A549 (cell line): ENCODE measurements around the gene C3orf18. TPM values are rescaled to one million over a fixed set of nuclear protein-coding genes. Genes with fewer than 3 reads are reported as not detected.

ENCODE experiments used
- ATAC-seq, 2 experiments: fragments of 200-7000 bp in 1 of 2; fragments of >200 bp in 1 of 2; cut with Nextera tagmentation in 1 of 2; cut with Tn5 transposase in 1 of 2; 3 replicates each; pipeline versions ENCODE4 v1.8.0 to v1.9.1; 2018 to 2020; ENCODE audit warnings: mild to moderate bottlenecking in 1 of 2, moderate library complexity in 1 of 2
- CTCF ChIA-PET: fragments of 300-600 bp; sonication (Branson Sonifier 250); formaldehyde crosslinking; extraction: SDS; loops from one replicate; lab custom pipeline; 2021; ENCODE audit warnings: antibody characterized with exemption, inconsistent platforms; lab: Yijun Ruan, JAX
- POLR2A ChIA-PET: fragments of 350-600 bp; formaldehyde crosslinking; extraction: SDS; loops from one replicate; lab custom pipeline; 2021; ENCODE audit warnings: antibody characterized with exemption, inconsistent platforms; lab: Yijun Ruan, JAX
- DNase-seq, 2 experiments: peaks; one replicate each; pipeline versions ENCODE4 v3.0.0 to v3.0.0-alpha.2; 2011 to 2016; ENCODE audit warnings: low read depth in 1 of 2, low spot score in 1 of 2
- FAIRE-seq: peaks from 2 replicates; lab custom pipeline; 2011; peaks lifted over from hg19 to GRCh38; lab: Jason Lieb, UNC
- H3K27ac ChIP-seq, 2 experiments: fragments of >200 bp; sonication (Bioruptor Twin); formaldehyde crosslinking; 3 replicates each; pipeline ENCODE4 v1.5.1; 2016 to 2017
- H3K4me1 ChIP-seq: fragments of >200 bp; sonication (Bioruptor Twin); formaldehyde crosslinking; 3 replicates; pipeline ENCODE4 v1.6.1; 2016
- H3K4me2 ChIP-seq: fragments of >200 bp; sonication (Bioruptor Twin); formaldehyde crosslinking; 3 replicates; pipeline ENCODE4 v1.6.1; 2016
- H3K4me3 ChIP-seq: fragments of >200 bp; sonication (Bioruptor Twin); formaldehyde crosslinking; 3 replicates; pipeline ENCODE4 v1.5.1; 2016
- H3K9me3 ChIP-seq: fragments of >200 bp; sonication (Bioruptor Twin); formaldehyde crosslinking; 3 replicates; pipeline ENCODE4 v1.6.1; 2016
- ATOH8 ChIP-seq: fragments of 250-450 bp; sonication (Bioruptor Pico); IDR thresholded peaks from 2 replicates; pipeline ENCODE4 v1.5.0; 2020; ENCODE audit warnings: low read depth, mild to moderate bottlenecking, moderate library complexity
- BHLHE40 ChIP-seq: IDR thresholded peaks from 2 replicates; pipeline ENCODE4 v1.6.1; 2012; ENCODE audit warnings: low read depth, low read length, inconsistent platforms
- CBX2 ChIP-seq: fragments of 200-600 bp; sonication (generic); IDR thresholded peaks from 2 replicates; pipeline ENCODE4 v1.6.1; 2016; ENCODE audit warnings: low read depth, mild to moderate bottlenecking, borderline replicate concordance
- CEBPB ChIP-seq, 2 experiments: fragments of >200 bp in 1 of 2; sonication (Bioruptor Twin) in 1 of 2; formaldehyde crosslinking in 1 of 2; IDR thresholded peaks; 2 replicates each; pipeline ENCODE4 v1.6.1; 2012 to 2016
- EHMT2 ChIP-seq: fragments of 200-600 bp; sonication (generic); IDR thresholded peaks from 2 replicates; pipeline ENCODE4 v1.6.1; 2016; ENCODE audit warnings: antibody characterized with exemption, low read depth, mild to moderate bottlenecking, moderate library complexity
- EP300 ChIP-seq, 2 experiments: fragments of >200 bp; sonication (Bioruptor Twin); formaldehyde crosslinking; IDR thresholded peaks; 2 replicates in 1 of 2; 3 replicates in 1 of 2; pipeline ENCODE4 v1.6.1; 2016 to 2017
- ESRRA ChIP-seq: fragments of 150-350 bp; IDR thresholded peaks from 2 replicates; pipeline ENCODE4 v1.6.1; 2014; ENCODE audit warnings: mild to moderate bottlenecking, low read length, borderline replicate concordance
- FOXS1 ChIP-seq: fragments of 250-450 bp; sonication (Bioruptor Pico); IDR thresholded peaks from 2 replicates; pipeline ENCODE4 v1.5.0; 2020; ENCODE audit warnings: mild to moderate bottlenecking, moderate library complexity
- HES2 ChIP-seq: fragments of >200 bp; sonication (Bioruptor Twin); formaldehyde crosslinking; IDR thresholded peaks from 2 replicates; pipeline ENCODE4 v1.6.1; 2016
- HOXB13 ChIP-seq: fragments of 250-450 bp; sonication (Bioruptor Pico); IDR thresholded peaks from 2 replicates; pipeline ENCODE4 v1.5.0; 2020; ENCODE audit warnings: low read depth, mild to moderate bottlenecking, moderate library complexity
- HOXB5 ChIP-seq: fragments of 250-450 bp; sonication (Bioruptor Pico); IDR thresholded peaks from 2 replicates; pipeline ENCODE4 v1.5.0; 2020; ENCODE audit warnings: mild to moderate bottlenecking, moderate library complexity
- JUN ChIP-seq, 2 experiments: fragments of >200 bp; sonication (Bioruptor Twin); formaldehyde crosslinking; IDR thresholded peaks; 2 replicates in 1 of 2; 3 replicates in 1 of 2; pipeline ENCODE4 v1.6.1; 2016 to 2017
- JUNB ChIP-seq: fragments of >200 bp; sonication (Bioruptor Twin); formaldehyde crosslinking; IDR thresholded peaks from 2 replicates; pipeline ENCODE4 v1.6.1; 2016
- KDM1A ChIP-seq: fragments of 200-600 bp; sonication (generic); IDR thresholded peaks from 2 replicates; pipeline ENCODE4 v1.6.1; 2016; ENCODE audit warnings: low read depth, mild to moderate bottlenecking
- MAFK ChIP-seq: fragments of 450-650 bp; IDR thresholded peaks from 2 replicates; pipeline ENCODE4 v1.6.1; 2014; ENCODE audit not compliant: partially characterized antibody
- MAZ ChIP-seq: fragments of 150-350 bp; IDR thresholded peaks from 2 replicates; pipeline ENCODE4 v1.6.1; 2014; ENCODE audit warnings: antibody characterized with exemption, low read depth, low read length, borderline replicate concordance
- NPAS2 ChIP-seq: fragments of 250-450 bp; sonication (Bioruptor Pico); IDR thresholded peaks from 2 replicates; pipeline ENCODE4 v1.8.0; 2022; ENCODE audit warnings: mild to moderate bottlenecking, moderate library complexity, borderline replicate concordance
- NR3C1 ChIP-seq: fragments of >200 bp; sonication (Bioruptor Twin); formaldehyde crosslinking; IDR thresholded peaks from 3 replicates; pipeline ENCODE4 v1.6.1; 2017
- PBX3 ChIP-seq: IDR thresholded peaks from 2 replicates; pipeline ENCODE4 v1.6.1; 2012
- POLR2AphosphoS2 ChIP-seq: conservative IDR thresholded peaks from 2 replicates; pipeline ENCODE4 v1.6.1; 2012; ENCODE audit warnings: low read length, improper control_type of control experiment, inconsistent platforms
- SMC3 ChIP-seq: fragments of >200 bp; sonication (Bioruptor Twin); formaldehyde crosslinking; IDR thresholded peaks from 3 replicates; pipeline ENCODE4 v1.6.1; 2018; ENCODE audit warnings: inconsistent platforms
- SREBF2 ChIP-seq: fragments of 450-650 bp; IDR thresholded peaks from 2 replicates; pipeline ENCODE4 v1.6.1; 2014; ENCODE audit warnings: mild to moderate bottlenecking, moderate library complexity
- ZC3H11A ChIP-seq: fragments of 450-650 bp; IDR thresholded peaks from 2 replicates; pipeline ENCODE4 v1.6.1; 2014; ENCODE audit warnings: antibody characterized with exemption, mild to moderate bottlenecking
- ZNF302 ChIP-seq: fragments of 250-450 bp; sonication (Bioruptor Pico); IDR thresholded peaks from 2 replicates; pipeline ENCODE4 v1.9.0; 2021; ENCODE audit warnings: inconsistent platforms, mild to moderate bottlenecking, moderate library complexity
- ZSCAN20 ChIP-seq: fragments of 250-450 bp; sonication (Bioruptor Pico); IDR thresholded peaks from 2 replicates; pipeline ENCODE4 v1.8.0; 2022; ENCODE audit warnings: mild to moderate bottlenecking, moderate library complexity
- WGBS: methylation state at CpG from one replicate; pipeline ENCODE4 v1.1.6; 2017; ENCODE audit errors: missing lambda C conversion rate; 5-methylcytosine and 5-hydroxymethylcytosine counted together
- polyA plus RNA-seq, 4 experiments: library from polyadenylated mRNA; depleted of rRNA in 3 of 4; stranded (reverse); fragments of >200 nt; fragmentation: RNase III in 1 of 4; extraction: RNeasy Plus Mini Kit Qiagen cat#74134 plus additional on column Dnase treatment in 1 of 4; gene quantifications; 2 replicates in 3 of 4; 3 replicates in 1 of 4; pipeline ENCODE4 v1.2.3, GENCODE V29; 2011 to 2017

The C3orf18 gene
- polyA plus RNA-seq, 2 of the 4 experiments (the other 2 are of a cell fraction), result 3.4 to 5.4 TPM

GRCh38 chr3:50594253-50594785, 26.8 kb upstream of the C3orf18 start:
- Histone ChIP-seq H3K9me3 (no peaks in the 10 kb centered on the region), H3K4me1 (peaks cover 14% of the 10 kb centered on the region), H3K27ac (no peak overlapping the region), H3K4me3 (no peak overlapping the region), H3K4me2 (no peak overlapping the region)
- no peak for FAIRE-seq
- ChIA-PET POLR2A (no interaction called here), CTCF (interaction anchor here (4.4 kb wide), 1 partner anchor 21 kb away, joined by 31 read pairs; no protein-coding TSS in a partner anchor)
- WGBS, result 21% methylated on average over 2 of the region's 2 CpGs
- no peak for TF ChIP-seq ESRRA
- no peak for TF ChIP-seq POLR2AphosphoS2
- TF ChIP-seq PBX3, result no peak
- no peak for TF ChIP-seq ZSCAN20 (CRISPR knock-in tag)
- TF ChIP-seq EP300 (IDR thresholded peaks at IDR 0.05), result no peak
- no peak for DNase-seq
- ATAC-seq, result no peak

GRCh38 chr3:50592568-50592967, 25.0 kb upstream of the C3orf18 start:
- H3K4me1 ChIP-seq, result peaks cover 14% of the 10 kb centered on the region
- POLR2A ChIA-PET, result interaction anchor here (0.9 to 1.5 kb wide), 2 partner anchors 19 to 24 kb away, joined by 3 to 4 read pairs; partner anchors contain the start of genes CISH and HEMK1
- H3K27ac ChIP-seq, result peak overlapping the region in 1 of 2 experiments; percentile 50; a peak in 2 of 6 replicates
- no peak for DNase-seq
- no peak for FAIRE-seq
- H3K9me3 ChIP-seq, result no peaks in the 10 kb centered on the region
- CTCF ChIA-PET, result interaction anchor here (0.9 to 4.4 kb wide), 6 partner anchors 12 to 43 kb away, joined by 3 to 31 read pairs (median 4); partner anchors contain the start of gene CISH
- 33% methylated on average over 1 of the region's 5 CpGs for whole genome bisulfite sequencing
- ATAC-seq, result peak in 1 of 2 experiments; percentile 31; a peak in 2 of 6 replicates
- TF ChIP-seq ZNF302 (CRISPR knock-in tag) (no peak), HES2 (no peak), SMC3 (no peak), ATOH8 (CRISPR knock-in tag) (no peak), SREBF2 (no peak), BHLHE40 (no peak), ZC3H11A (no peak), NPAS2 (CRISPR knock-in tag) (no peak), MAZ (no peak), FOXS1 (CRISPR knock-in tag) (no peak)
- H3K4me3 ChIP-seq, result no peak overlapping the region
- H3K4me2 ChIP-seq, result no peak overlapping the region

GRCh38 chr3:50591196-50591741, 23.7 kb upstream of the C3orf18 start:
- Histone ChIP-seq H3K4me1 (peaks cover 14% of the 10 kb centered on the region), H3K4me3 (no peak overlapping the region), H3K9me3 (no peaks in the 10 kb centered on the region), H3K27ac (peak overlapping the region in 1 of 2 experiments; percentile 62; a peak in 2 of 6 replicates), H3K4me2 (no peak overlapping the region)
- POLR2A ChIA-PET, result interaction anchor here (0.6 to 1.5 kb wide), 2 partner anchors 22 to 735 kb away, joined by 3 to 4 read pairs; partner anchors contain the start of gene HEMK1
- ATAC-seq (no peak), DNase-seq (no peak), FAIRE-seq (no peak)
- WGBS, result 80% methylated on average over 1 of the region's 9 CpGs
- CTCF ChIA-PET, result interaction anchor here (0.6 to 4.4 kb wide), 7 partner anchors 10 to 483 kb away, joined by 3 to 31 read pairs (median 7); no protein-coding TSS in a partner anchor
- no peak for TF ChIP-seq EP300 (IDR thresholded peaks at IDR 0.05)
- TF ChIP-seq CBX2, result no peak
- no peak for TF ChIP-seq EHMT2
- no peak for TF ChIP-seq HOXB13 (CRISPR knock-in tag)
- no peak for TF ChIP-seq MAFK
- no peak for TF ChIP-seq JUN (IDR thresholded peaks at IDR 0.05)
- no peak for TF ChIP-seq ESRRA
- no peak for TF ChIP-seq HOXB5 (CRISPR knock-in tag)
- no peak for TF ChIP-seq KDM1A
- TF ChIP-seq NR3C1, result no peak
- TF ChIP-seq CEBPB (IDR thresholded peaks at IDR 0.05), result no peak
- TF ChIP-seq JUNB, result no peak
